Body of pancreas (tissue), 4 donors: Measurements from ENCODE around the gene PRSS3.

ENCODE experiments used
- CTCF ChIP-seq, 7 experiments: fragments of 450-650 bp in 4 of 7; fragments of 200-600 bp in 3 of 7; sonication (generic) in 3 of 7; IDR thresholded peaks; one replicate each; pipeline ENCODE4 v1.5.1; 2016 to 2019; ENCODE audit warnings: antibody characterized with exemption in 7 of 7
- POLR2A ChIP-seq, 3 donors: fragments of 450-650 bp; IDR thresholded peaks; one replicate each; pipeline ENCODE4 v1.6.1; 2016; ENCODE audit warnings: antibody characterized with exemption in 3 of 3, mild to moderate bottlenecking in 2 of 3

GRCh38 chr9:33787839-33788238 is 7.5 kb upstream of the PRSS3 start:
- TF ChIP-seq CTCF (IDR thresholded peaks at IDR 0.05) (peak in 6 of 7 experiments; percentile 25 to 81 (median 68)), POLR2A (IDR thresholded peaks at IDR 0.05) (peak in 2 of 3 donors; percentile 48 to 56)
